HL-60 (cell line): Measurements from ENCODE around the gene CRY2.

Experiments
- DNase-seq, 2 experiments: peaks; one replicate each; pipeline ENCODE4 v3.0.0-alpha.2; 2010 to 2020; ENCODE audit warnings: low read depth in 1 of 2, low spot score in 1 of 2
- H3K27ac ChIP-seq: fragments of 250-450 bp; sonication (Bioruptor Pico); replicated peaks from 2 replicates; pipeline ENCODE4 v1.5.1; 2020; ENCODE audit warnings: mild to moderate bottlenecking, moderate library complexity
- H3K27me3 ChIP-seq: fragments of 250-450 bp; sonication (Bioruptor Pico); 2 replicates; pipeline ENCODE4 v1.5.1; 2021; ENCODE audit warnings: mild to moderate bottlenecking, moderate library complexity; ENCODE audit not compliant: insufficient read depth, poor library complexity, severe bottlenecking
- H3K4me3 ChIP-seq: replicated peaks from 2 replicates; pipeline ENCODE4 v1.5.1; 2011; ENCODE audit warnings: mild to moderate bottlenecking, control low read depth, low read length; ENCODE audit not compliant: insufficient read depth
- GABPA ChIP-seq: IDR thresholded peaks from 2 replicates; pipeline ENCODE4 v1.6.1; 2012; ENCODE audit warnings: low read depth

The CRY2 gene

GRCh38 chr11:45932217-45932616, 84.9 kb downstream of the CRY2 start:
- no peaks in the 10 kb centered on the region for H3K27me3 ChIP-seq
- TF ChIP-seq GABPA = no peak
- H3K27ac ChIP-seq = no peak overlapping the region
- no peak for DNase-seq
- H3K4me3 ChIP-seq = no peak overlapping the region
